Endothelial cell (in vitro differentiated cells): ENCODE results near the gene EVA1C. TPM values are rescaled to one million over a fixed set of nuclear protein-coding genes. Genes with fewer than 3 reads are reported as not detected.
A peak's percentile ranks its signal among the peaks of the same experiment; 100 is the strongest.
"Not testable (repeated sequence)": the region's sequence is repeated elsewhere in the genome, so short reads cannot be mapped to it uniquely, and the experiment has no call there.

ENCODE experiments used
- DNase-seq: peaks from one replicate; pipeline ENCODE4 v3.0.0; 2021; ENCODE audit warnings: low spot score
- H3K27ac Mint-ChIP-seq: one replicate; pipeline ENCODE4 v1.8.0; 2021; ENCODE audit warnings: mixed read lengths, inconsistent platforms; ENCODE audit not compliant: unreplicated experiment
- H3K27me3 Mint-ChIP-seq: one replicate; pipeline ENCODE4 v1.8.0; 2021; ENCODE audit warnings: mild to moderate bottlenecking, moderate library complexity, mixed read lengths, inconsistent platforms; ENCODE audit not compliant: unreplicated experiment
- H3K36me3 Mint-ChIP-seq: one replicate; pipeline ENCODE4 v1.8.0; 2021; ENCODE audit warnings: mild to moderate bottlenecking, low read depth, mixed read lengths, inconsistent platforms; ENCODE audit not compliant: unreplicated experiment
- H3K4me1 Mint-ChIP-seq: one replicate; pipeline ENCODE4 v1.8.0; 2021; ENCODE audit warnings: mild to moderate bottlenecking, mixed read lengths, inconsistent platforms; ENCODE audit not compliant: unreplicated experiment
- H3K4me3 Mint-ChIP-seq: one replicate; pipeline ENCODE4 v1.8.0; 2021; ENCODE audit warnings: mild to moderate bottlenecking, mixed read lengths, inconsistent platforms; ENCODE audit not compliant: unreplicated experiment
- H3K9me3 Mint-ChIP-seq: one replicate; pipeline ENCODE4 v1.8.0; 2021; ENCODE audit warnings: mixed read lengths, inconsistent platforms; ENCODE audit not compliant: unreplicated experiment
- total RNA-seq: library from RNA; stranded (reverse); fragmentation: NEBNext Ultra II Directional; extraction: Animal tissue kit (Norgen Biotek cat#: 25700); gene quantifications from one replicate; pipeline ENCODE4 v1.2.1, GENCODE V29; 2021; ENCODE audit not compliant: unreplicated experiment
- TF ChIP-seq, protein P1 (sequence below): fragments of 200-600 bp; sonication (generic); IDR thresholded peaks from one replicate; pipeline ENCODE4 v1.5.0; 2021; ENCODE audit warnings: antibody characterized with exemption; ENCODE audit not compliant: unreplicated experiment

EVA1C gene
- total RNA-seq, 1 donor from 2014 or later = 1.1 TPM

DNA sequence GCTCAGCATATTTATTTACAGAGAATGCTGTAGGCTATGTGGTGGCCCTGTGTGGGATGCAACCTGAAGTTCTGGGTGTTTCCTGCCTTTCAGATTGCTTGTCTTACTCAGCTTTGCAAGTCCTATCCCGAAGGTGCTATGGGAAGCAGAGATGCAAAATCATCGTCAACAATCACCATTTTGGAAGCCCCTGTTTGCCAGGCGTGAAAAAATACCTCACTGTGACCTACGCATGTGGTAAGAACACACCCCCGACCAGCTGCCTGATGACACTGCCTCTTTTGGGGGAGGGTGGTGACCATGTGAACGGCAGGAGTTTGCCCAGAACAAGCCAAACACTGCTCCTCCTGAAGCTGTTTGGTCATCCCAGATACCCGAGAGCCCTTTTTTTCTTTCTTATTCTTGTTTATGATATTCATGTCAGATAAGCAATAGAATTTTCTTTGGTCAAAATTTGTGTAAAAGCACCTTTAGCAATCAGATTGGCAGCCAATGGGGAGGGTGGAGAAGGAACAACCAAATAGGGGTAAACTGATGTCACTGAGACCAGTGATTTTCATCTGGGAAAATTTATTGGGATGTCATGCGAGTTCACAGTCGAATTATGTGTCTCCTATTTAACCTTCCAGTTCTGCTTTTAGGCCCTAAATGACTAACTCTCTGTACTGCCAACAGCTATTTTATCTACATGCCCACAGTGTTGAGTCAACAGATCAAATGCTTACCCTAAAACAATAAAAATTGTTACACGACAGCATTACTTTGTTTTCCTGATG lies 82.6 kb downstream of the EVA1C start:
- Mint-ChIP-seq H3K4me3 (no peak overlapping the region), H3K4me1 (peaks cover 9% of the 10 kb centered on the region), H3K36me3 (no peaks in the 10 kb centered on the region), H3K9me3 (no peaks in the 10 kb centered on the region), H3K27ac (no peak overlapping the region), H3K27me3 (peaks cover 6% of the 10 kb centered on the region)
- TF ChIP-seq, protein P1, sequence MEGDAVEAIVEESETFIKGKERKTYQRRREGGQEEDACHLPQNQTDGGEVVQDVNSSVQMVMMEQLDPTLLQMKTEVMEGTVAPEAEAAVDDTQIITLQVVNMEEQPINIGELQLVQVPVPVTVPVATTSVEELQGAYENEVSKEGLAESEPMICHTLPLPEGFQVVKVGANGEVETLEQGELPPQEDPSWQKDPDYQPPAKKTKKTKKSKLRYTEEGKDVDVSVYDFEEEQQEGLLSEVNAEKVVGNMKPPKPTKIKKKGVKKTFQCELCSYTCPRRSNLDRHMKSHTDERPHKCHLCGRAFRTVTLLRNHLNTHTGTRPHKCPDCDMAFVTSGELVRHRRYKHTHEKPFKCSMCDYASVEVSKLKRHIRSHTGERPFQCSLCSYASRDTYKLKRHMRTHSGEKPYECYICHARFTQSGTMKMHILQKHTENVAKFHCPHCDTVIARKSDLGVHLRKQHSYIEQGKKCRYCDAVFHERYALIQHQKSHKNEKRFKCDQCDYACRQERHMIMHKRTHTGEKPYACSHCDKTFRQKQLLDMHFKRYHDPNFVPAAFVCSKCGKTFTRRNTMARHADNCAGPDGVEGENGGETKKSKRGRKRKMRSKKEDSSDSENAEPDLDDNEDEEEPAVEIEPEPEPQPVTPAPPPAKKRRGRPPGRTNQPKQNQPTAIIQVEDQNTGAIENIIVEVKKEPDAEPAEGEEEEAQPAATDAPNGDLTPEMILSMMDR = no peak
- no peak for DNase-seq

DNA sequence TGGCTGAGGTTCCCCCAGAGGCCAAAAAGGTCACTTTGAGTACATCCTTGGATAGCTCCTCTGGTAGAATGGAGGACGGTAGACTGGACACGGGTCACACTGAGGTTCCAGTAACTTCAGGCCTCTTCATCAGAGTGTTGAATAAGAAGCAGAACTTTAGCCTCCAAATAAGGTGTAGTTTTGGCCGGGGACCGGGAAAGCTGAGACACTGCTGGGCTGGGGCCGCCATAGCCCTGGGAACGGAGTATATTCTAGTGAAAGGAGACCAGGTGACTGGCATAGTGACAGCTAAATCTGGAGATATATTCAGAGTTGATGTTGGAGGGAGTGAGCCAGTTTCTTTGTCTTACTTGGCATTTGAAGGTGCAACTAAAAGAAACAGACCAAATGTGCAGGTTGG lies 84.1 kb downstream of the EVA1C start:
- H3K4me1 Mint-ChIP-seq = peaks cover 5% of the 10 kb centered on the region
- no peaks in the 10 kb centered on the region for H3K9me3 Mint-ChIP-seq
- H3K27me3 Mint-ChIP-seq = peaks cover 1% of the 10 kb centered on the region
- no peak for DNase-seq
- no peak overlapping the region for H3K27ac Mint-ChIP-seq
- no peaks in the 10 kb centered on the region for H3K36me3 Mint-ChIP-seq
- no peak overlapping the region for H3K4me3 Mint-ChIP-seq
- TF ChIP-seq, protein P1 = no peak

DNA sequence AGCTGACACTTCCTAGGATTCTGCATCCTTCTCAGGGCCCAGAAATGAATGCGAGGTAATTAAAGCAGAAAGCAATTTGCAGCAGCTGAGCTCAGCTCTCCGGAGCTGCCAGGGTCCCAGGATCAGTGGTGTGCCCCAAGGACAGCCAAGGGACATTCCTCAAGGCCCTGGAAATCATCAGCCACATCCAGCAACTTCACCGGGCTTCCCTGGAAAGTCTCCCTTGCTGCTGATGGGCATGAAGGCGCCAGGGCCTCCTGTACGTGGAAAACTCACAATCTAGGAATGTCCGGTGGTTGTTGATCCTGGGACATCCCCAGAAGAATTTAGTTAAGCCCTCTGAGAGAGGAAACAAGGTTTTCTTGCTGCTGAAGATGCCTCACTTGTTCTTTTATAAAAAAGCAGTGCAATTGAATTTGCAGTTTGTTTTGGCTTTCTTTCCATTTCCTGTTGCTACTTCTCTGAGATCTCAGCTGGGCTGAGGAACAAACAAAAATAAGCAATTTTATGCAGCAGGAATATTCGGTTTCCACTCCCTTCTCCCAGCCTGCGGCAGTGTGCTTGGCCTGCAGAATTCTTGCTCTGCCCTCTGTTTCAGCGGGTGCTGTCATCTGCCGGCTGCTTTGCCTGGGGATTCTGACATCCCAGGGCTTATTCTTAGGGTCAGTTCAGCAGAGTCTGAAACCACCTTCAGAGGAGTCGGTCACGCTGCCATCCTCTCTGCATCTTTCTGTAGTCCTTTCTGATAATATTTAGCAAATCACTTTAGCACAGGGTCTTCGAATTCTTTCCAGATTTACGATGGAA lies 86.9 kb downstream of the EVA1C start:
- Mint-ChIP-seq H3K9me3 (no peaks in the 10 kb centered on the region), H3K36me3 (no peaks in the 10 kb centered on the region), H3K4me3 (no peak overlapping the region), H3K27me3 (peaks cover 2% of the 10 kb centered on the region), H3K4me1 (peaks cover 5% of the 10 kb centered on the region), H3K27ac (no peak overlapping the region)
- DNase-seq = no peak
- TF ChIP-seq, protein P1 = no peak

DNA sequence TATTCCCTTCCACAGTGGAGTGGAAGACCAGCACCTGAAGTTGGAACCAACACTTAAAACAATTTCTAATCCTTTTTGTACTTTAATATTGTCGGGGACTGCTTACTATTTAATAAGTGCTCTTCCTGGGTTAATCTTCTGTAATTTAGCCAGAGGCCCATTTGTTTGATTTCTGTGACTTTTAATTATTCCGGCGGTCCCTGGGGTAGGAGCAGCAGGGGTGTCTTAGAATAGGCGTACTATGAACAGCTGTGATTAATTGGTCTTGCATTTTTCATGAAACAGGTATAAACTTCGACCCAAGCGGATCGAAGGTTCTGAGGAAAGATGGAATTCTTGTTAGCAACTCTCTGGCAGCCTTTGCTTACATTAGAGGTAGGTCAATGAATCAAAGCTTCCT lies 91.1 kb downstream of the EVA1C start:
- not testable (repeated sequence) for H3K27ac Mint-ChIP-seq, DNase-seq, H3K4me3 Mint-ChIP-seq, H3K9me3 Mint-ChIP-seq, H3K27me3 Mint-ChIP-seq, H3K4me1 Mint-ChIP-seq, H3K36me3 Mint-ChIP-seq

DNA sequence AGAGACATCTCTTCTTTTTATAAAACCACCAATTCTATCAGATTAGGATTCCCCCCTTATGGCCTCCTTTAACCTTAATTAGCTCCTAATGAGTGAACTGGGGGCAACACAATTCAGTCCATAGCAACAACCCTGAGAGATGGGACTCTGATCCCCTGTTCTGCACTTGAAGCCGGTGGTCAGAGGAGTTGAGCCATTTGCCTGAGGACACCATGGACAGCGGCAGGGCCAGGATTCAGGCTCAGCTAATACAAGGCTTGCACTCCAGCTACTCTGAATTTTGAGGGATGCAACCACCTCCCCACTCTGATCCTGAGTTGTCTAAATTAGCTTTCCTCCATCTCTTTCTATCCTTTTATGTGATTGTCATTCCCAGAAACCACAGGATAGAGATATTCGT lies 93.3 kb downstream of the EVA1C start:
- not testable (repeated sequence) for H3K27me3 Mint-ChIP-seq, H3K36me3 Mint-ChIP-seq, H3K4me1 Mint-ChIP-seq, H3K4me3 Mint-ChIP-seq, H3K27ac Mint-ChIP-seq, H3K9me3 Mint-ChIP-seq
- peak; percentile 23 for DNase-seq

DNA sequence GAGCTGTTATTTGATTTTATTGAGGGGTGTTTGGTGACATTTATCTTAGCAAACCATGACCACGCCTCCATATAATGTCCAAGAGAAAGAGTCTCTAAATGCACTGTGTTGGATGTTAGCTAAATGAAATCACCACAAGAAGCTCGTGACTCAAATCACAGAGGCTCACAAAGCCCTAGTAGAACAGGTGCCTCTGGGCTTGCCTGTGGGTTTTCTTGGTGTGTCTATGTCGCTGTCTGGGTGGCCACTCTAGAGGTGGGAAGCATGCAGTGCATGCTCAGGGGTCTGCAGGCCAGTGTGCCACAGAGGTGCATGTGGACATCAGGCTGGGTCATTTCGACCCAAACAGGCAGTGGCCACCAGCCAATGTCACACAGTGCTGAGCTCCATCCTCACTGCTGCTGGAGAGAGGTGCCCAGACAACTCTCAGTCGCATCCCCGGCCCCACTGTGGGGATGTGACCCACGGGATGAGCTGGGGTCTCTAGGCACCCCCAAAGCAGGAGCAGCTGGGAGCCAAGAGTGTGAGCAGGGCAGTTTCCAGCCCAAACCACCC lies 94.0 kb downstream of the EVA1C start:
- not testable (repeated sequence) for H3K4me3 Mint-ChIP-seq, H3K9me3 Mint-ChIP-seq, H3K4me1 Mint-ChIP-seq, H3K27ac Mint-ChIP-seq, H3K36me3 Mint-ChIP-seq, H3K27me3 Mint-ChIP-seq, DNase-seq
